Uterus (tissue), 4 donors: ENCODE results near the gene HDAC7. TPM values are rescaled to one million over a fixed set of nuclear protein-coding genes. Genes with fewer than 3 reads are reported as not detected.
"Not testable (repeated sequence)": the region's sequence is repeated elsewhere in the genome, so short reads cannot be mapped to it uniquely, and the experiment has no call there.

Source experiments
- DNase-seq, 2 donors: peaks; one replicate each; pipeline ENCODE4 v3.0.0-alpha.2; 2019 to 2020
- H3K27ac ChIP-seq, 2 donors: fragments of 200-600 bp; sonication (generic); 1 replicate in 1 of 2; 2 replicates in 1 of 2; pipeline ENCODE4 v1.5.1; 2016 to 2018
- H3K27me3 ChIP-seq, 2 donors: fragments of 200-600 bp; sonication (generic); one replicate each; pipeline ENCODE4 v1.5.1; 2018 to 2019; ENCODE audit warnings: control low read depth in 1 of 2
- H3K36me3 ChIP-seq, 2 donors: fragments of 200-600 bp; sonication (generic); one replicate each; pipeline ENCODE4 v1.5.1; 2019; ENCODE audit warnings: control low read depth in 1 of 2
- H3K4me1 ChIP-seq, 2 donors: fragments of 200-600 bp; sonication (generic); one replicate each; pipeline ENCODE4 v1.5.1; 2018 to 2019; ENCODE audit warnings: control low read depth in 1 of 2
- H3K4me3 ChIP-seq, 2 donors: fragments of 200-600 bp; sonication (generic); 1 replicate in 1 of 2; 2 replicates in 1 of 2; pipeline ENCODE4 v1.5.1; 2018 to 2019; ENCODE audit warnings: mild to moderate bottlenecking in 1 of 2
- H3K9me3 ChIP-seq, 2 donors: fragments of 200-600 bp; sonication (generic); one replicate each; pipeline ENCODE4 v1.5.1; 2019; ENCODE audit warnings: control low read depth in 1 of 2
- CTCF ChIP-seq, 4 experiments: fragments of 200-600 bp in 2 of 4; fragments of 450-650 bp in 2 of 4; sonication (generic) in 2 of 4; IDR thresholded peaks; one replicate each; pipeline ENCODE4 v1.5.1; 2016 to 2019; ENCODE audit warnings: antibody characterized with exemption in 4 of 4, mild to moderate bottlenecking in 2 of 4, moderate library complexity in 1 of 4
- POLR2A ChIP-seq, 2 donors: fragments of 450-650 bp; IDR thresholded peaks; one replicate each; pipeline ENCODE4 v1.6.1; 2016; ENCODE audit warnings: antibody characterized with exemption in 2 of 2, mild to moderate bottlenecking in 1 of 2, moderate library complexity in 1 of 2
- intact Hi-C: fragments of 100-400 bp; cut with DNase I; formaldehyde crosslinking; loops from one replicate; pipeline ENCODE4 v1.15.1; 2023; ENCODE audit warnings: low total_unique reads
- total RNA-seq, 4 donors: library from RNA; depleted of rRNA in 3 of 4; stranded (reverse); fragments of >200 nt in 3 of 4; gene quantifications; one replicate each; pipeline versions ENCODE4 v1.1.0 to v1.2.4, GENCODE V29; 2014 to 2023
- donor health status: DM: yes; HTN: yes; CAD: no.

HDAC7 gene
- total RNA-seq, 4 donors from 2014 or later: 33.0 to 191 (median 42.5) TPM

GRCh38 chr12:47811581-47812484 lies 7.9 kb downstream of the HDAC7 start:
- peak overlapping the region in 1 of 2 donors; percentile 35 for H3K4me3 ChIP-seq
- H3K4me1 ChIP-seq: peaks cover 32 to 60% of the 10 kb centered on the region in 2 donors
- no peaks in the 10 kb centered on the region for H3K27me3 ChIP-seq
- H3K27ac ChIP-seq: peak overlapping the region; percentile 98 to 99
- no peaks in the 10 kb centered on the region for H3K36me3 ChIP-seq
- H3K9me3 ChIP-seq: no peaks in the 10 kb centered on the region
- TF ChIP-seq CTCF (IDR thresholded peaks at IDR 0.05) (no peak), POLR2A (IDR thresholded peaks at IDR 0.05) (peak in 1 of 2 donors; percentile 33)
- intact Hi-C loops: no loop called here
- DNase-seq: peak; percentile 81 to 84

GRCh38 chr12:47811072-47811396 lies 8.7 kb downstream of the HDAC7 start:
- Histone ChIP-seq H3K27me3 (no peaks in the 10 kb centered on the region), H3K4me1 (peaks cover 32 to 54% of the 10 kb centered on the region in 2 donors), H3K4me3 (no peak overlapping the region), H3K36me3 (no peaks in the 10 kb centered on the region), H3K9me3 (no peaks in the 10 kb centered on the region), H3K27ac (peak overlapping the region; percentile 98 to 99)
- TF ChIP-seq CTCF (IDR thresholded peaks at IDR 0.05) (no peak), POLR2A (IDR thresholded peaks at IDR 0.05) (no peak)
- intact Hi-C loops: no loop called here
- DNase-seq: no peak

GRCh38 chr12:47809518-47809917 lies 10.2 kb downstream of the HDAC7 start:
- intact Hi-C loops, H3K27me3 ChIP-seq, H3K36me3 ChIP-seq, DNase-seq, H3K4me3 ChIP-seq, H3K9me3 ChIP-seq: not testable (repeated sequence)
- Histone ChIP-seq H3K4me1 (peaks cover 37 to 63% of the 10 kb centered on the region in 2 donors), H3K27ac (peak overlapping the region; percentile 98 to 99)

GRCh38 chr12:47808574-47809365 lies 10.9 kb downstream of the HDAC7 start:
- Histone ChIP-seq H3K4me3 (no peak overlapping the region), H3K4me1 (peaks cover 30 to 63% of the 10 kb centered on the region in 2 donors), H3K27me3 (no peaks in the 10 kb centered on the region), H3K36me3 (no peaks in the 10 kb centered on the region), H3K9me3 (no peaks in the 10 kb centered on the region), H3K27ac (peak overlapping the region; percentile 98 to 99)
- TF ChIP-seq POLR2A (IDR thresholded peaks at IDR 0.05) (no peak), CTCF (IDR thresholded peaks at IDR 0.05) (no peak)
- no peak for DNase-seq
- intact Hi-C loops: no loop called here

GRCh38 chr12:47808050-47808449 lies 11.7 kb downstream of the HDAC7 start:
- intact Hi-C loops: no loop called here
- peak overlapping the region; percentile 98 to 99 for H3K27ac ChIP-seq
- peak in 1 of 2 donors; percentile 63 for DNase-seq
- H3K9me3 ChIP-seq: no peaks in the 10 kb centered on the region
- peaks cover 23 to 63% of the 10 kb centered on the region in 2 donors for H3K4me1 ChIP-seq
- H3K27me3 ChIP-seq: no peaks in the 10 kb centered on the region
- no peaks in the 10 kb centered on the region for H3K36me3 ChIP-seq
- TF ChIP-seq CTCF (IDR thresholded peaks at IDR 0.05): no peak
- no peak for TF ChIP-seq POLR2A (IDR thresholded peaks at IDR 0.05)
- no peak overlapping the region for H3K4me3 ChIP-seq
